Lung (tissue), 12 donors: ENCODE results near the gene CBLC. TPM values are rescaled to one million over a fixed set of nuclear protein-coding genes. Genes with fewer than 3 reads are reported as not detected.
"Not testable (repeated sequence)": the region's sequence is repeated elsewhere in the genome, so short reads cannot be mapped to it uniquely, and the experiment has no call there.

ENCODE experiments used
- ATAC-seq: fragments of 200-7000 bp; cut with Tn5 transposase; one replicate; pipeline ENCODE4 v1.9.1; 2020; ENCODE audit warnings: moderate number of reproducible peaks; ENCODE audit not compliant: insufficient read depth, low FRiP score
- DNase-seq, 3 donors: peaks; one replicate each; pipeline ENCODE4 v3.0.0-alpha.2; 2013 to 2017
- H3K27ac ChIP-seq, 2 donors: one replicate each; pipeline ENCODE4 v1.5.1; 2013; ENCODE audit warnings: mild to moderate bottlenecking in 2 of 2, moderate library complexity in 2 of 2, control low read depth in 1 of 2, inconsistent platforms in 1 of 2, low read depth in 1 of 2, low read length in 1 of 2
- H3K27me3 ChIP-seq, 3 donors: one replicate each; pipeline ENCODE4 v1.5.1; 2013; ENCODE audit warnings: low read length in 2 of 3; ENCODE audit not compliant: control insufficient read depth in 3 of 3, insufficient read depth in 3 of 3
- H3K36me3 ChIP-seq, 4 donors: one replicate each; pipeline ENCODE4 v1.5.1; 2013; ENCODE audit warnings: low read length in 4 of 4, mild to moderate bottlenecking in 1 of 4, moderate library complexity in 1 of 4; ENCODE audit not compliant: control insufficient read depth in 4 of 4, insufficient read depth in 4 of 4
- H3K4me1 ChIP-seq, 5 donors: one replicate each; pipeline ENCODE4 v1.5.1; 2013; ENCODE audit warnings: low read length in 5 of 5, mild to moderate bottlenecking in 2 of 5, moderate library complexity in 1 of 5; ENCODE audit not compliant: control insufficient read depth in 5 of 5, insufficient read depth in 5 of 5
- H3K4me3 ChIP-seq: one replicate; pipeline ENCODE4 v1.5.1; 2013; ENCODE audit warnings: mild to moderate bottlenecking, control low read depth, moderate library complexity
- H3K9ac ChIP-seq, 2 donors: one replicate each; pipeline ENCODE4 v1.5.1; 2013; ENCODE audit warnings: low read length in 2 of 2, control low read depth in 1 of 2; ENCODE audit not compliant: insufficient read depth in 1 of 2
- H3K9me3 ChIP-seq, 4 donors: one replicate each; pipeline ENCODE4 v1.5.1; 2013; ENCODE audit warnings: low read length in 3 of 4, mild to moderate bottlenecking in 1 of 4, moderate library complexity in 1 of 4; ENCODE audit not compliant: control insufficient read depth in 4 of 4, insufficient read depth in 3 of 4
- CTCF ChIP-seq: IDR thresholded peaks from 2 replicates; pipeline ENCODE4 v1.5.1; 2012; ENCODE audit warnings: mild to moderate bottlenecking; ENCODE audit errors: control extremely low read depth, extremely low read depth
- WGBS, 2 donors: extraction: QIAGEN DNeasy Blood & Tissue Kit; methylation state at CpG; one replicate each; pipeline ENCODE4 v1.1.7; 2013; 5-methylcytosine and 5-hydroxymethylcytosine counted together
- polyA plus RNA-seq, 2 donors: library from polyadenylated mRNA; stranded (reverse); fragments of 200-250 nt; gene quantifications; one replicate each; pipeline ENCODE4 v1.2.1, GENCODE V29; 2013
- total RNA-seq, 2 donors: library from RNA; depleted of rRNA in 1 of 2; stranded (reverse); fragments of >200 nt in 1 of 2; gene quantifications; one replicate each; pipeline ENCODE4 v1.2.1, GENCODE V29; 2014 to 2021
- donor health status: control.
- donor health status: control.
- donor health status: Bipolar disorder and iron deficiency.
- donor health status: healthy.
- donor health status: DM: yes; HTN: yes; CAD: no.

Gene CBLC
- total and polyA plus RNA-seq, 4 donors, result 4.0 to 5.5 (median 5.1) TPM

- DNase-seq, result no peak
- no peaks in the 10 kb centered on the region for H3K27me3 ChIP-seq
- 91 to 98% methylated on average over 2 of the region's 2 CpGs for WGBS, 2 donors
- H3K9ac ChIP-seq, result no peak overlapping the region
- H3K27ac ChIP-seq, result no peak overlapping the region
- no peak for TF ChIP-seq CTCF
- no peak for ATAC-seq
- H3K36me3 ChIP-seq, result peaks cover 0 to 2% (median 0%) of the 10 kb centered on the region in 4 donors
- H3K4me1 ChIP-seq, result peaks cover 0 to 7% (median 3%) of the 10 kb centered on the region in 5 donors
- H3K9me3 ChIP-seq, result no peaks in the 10 kb centered on the region
- no peak overlapping the region for H3K4me3 ChIP-seq
These were observed 1.5 kb downstream of the CBLC start for GRCh38 chr19:44779150-44779549.

GRCh38 chr19:44781694-44782093, 4.0 kb downstream of the CBLC start:
- H3K4me1 ChIP-seq, H3K9ac ChIP-seq, H3K36me3 ChIP-seq, H3K4me3 ChIP-seq, ATAC-seq, H3K27me3 ChIP-seq, DNase-seq, H3K9me3 ChIP-seq, H3K27ac ChIP-seq: not testable (repeated sequence)
- 90 to 96% methylated on average over 2 of the region's 2 CpGs for WGBS, 2 donors

- no peaks in the 10 kb centered on the region for H3K27me3 ChIP-seq
- no peak overlapping the region for H3K27ac ChIP-seq
- DNase-seq (no peak), ATAC-seq (no peak)
- WGBS, 2 donors, result 86 to 94% methylated on average over 5 of the region's 5 CpGs
- H3K36me3 ChIP-seq, result peaks cover 0 to 2% (median 0%) of the 10 kb centered on the region in 4 donors
- H3K9ac ChIP-seq, result no peak overlapping the region
- H3K4me1 ChIP-seq, result peaks cover 0 to 8% (median 0%) of the 10 kb centered on the region in 5 donors
- H3K4me3 ChIP-seq, result no peak overlapping the region
- H3K9me3 ChIP-seq, result no peaks in the 10 kb centered on the region
- TF ChIP-seq CTCF, result no peak
These were observed 5.0 kb downstream of the CBLC start for GRCh38 chr19:44782729-44783128.

- WGBS, 2 donors, result 98% methylated on average over 4 of the region's 4 CpGs
- peaks cover 0 to 5% (median 0%) of the 10 kb centered on the region in 5 donors for H3K4me1 ChIP-seq
- no peak for DNase-seq
- H3K4me3 ChIP-seq, result no peak overlapping the region
- no peaks in the 10 kb centered on the region for H3K27me3 ChIP-seq
- peaks cover 0 to 2% (median 0%) of the 10 kb centered on the region in 4 donors for H3K36me3 ChIP-seq
- no peak for ATAC-seq
- H3K9ac ChIP-seq, result no peak overlapping the region
- TF ChIP-seq CTCF, result no peak
- H3K9me3 ChIP-seq, result no peaks in the 10 kb centered on the region
- H3K27ac ChIP-seq, result no peak overlapping the region
These were observed 5.9 kb downstream of the CBLC start for GRCh38 chr19:44783545-44783944.
